IPS-18a (cell line): ENCODE measurements around the gene PPP2R2D.

Experiments used
- H3K27ac ChIP-seq: one replicate; pipeline ENCODE4 v1.5.1; 2013; ENCODE audit warnings: low read length
- H3K27me3 ChIP-seq: one replicate; pipeline ENCODE4 v1.6.1; 2013; ENCODE audit warnings: mild to moderate bottlenecking, low read length; ENCODE audit not compliant: control insufficient read depth, insufficient read depth
- H3K36me3 ChIP-seq: one replicate; pipeline ENCODE4 v1.6.1; 2013; ENCODE audit warnings: low read depth, low read length; ENCODE audit not compliant: control insufficient read depth
- H3K4me1 ChIP-seq: one replicate; pipeline ENCODE4 v1.6.1; 2013; ENCODE audit warnings: low read depth, low read length; ENCODE audit not compliant: control insufficient read depth
- H3K4me3 ChIP-seq: one replicate; pipeline ENCODE4 v1.5.1; 2013; ENCODE audit warnings: low read length
- H3K9ac ChIP-seq: one replicate; pipeline ENCODE4 v1.6.1; 2013; ENCODE audit warnings: mild to moderate bottlenecking, low read length, moderate library complexity
- H3K9me3 ChIP-seq: one replicate; pipeline ENCODE4 v1.6.1; 2013; ENCODE audit warnings: low read depth, low read length; ENCODE audit not compliant: control insufficient read depth

The PPP2R2D gene

DNA sequence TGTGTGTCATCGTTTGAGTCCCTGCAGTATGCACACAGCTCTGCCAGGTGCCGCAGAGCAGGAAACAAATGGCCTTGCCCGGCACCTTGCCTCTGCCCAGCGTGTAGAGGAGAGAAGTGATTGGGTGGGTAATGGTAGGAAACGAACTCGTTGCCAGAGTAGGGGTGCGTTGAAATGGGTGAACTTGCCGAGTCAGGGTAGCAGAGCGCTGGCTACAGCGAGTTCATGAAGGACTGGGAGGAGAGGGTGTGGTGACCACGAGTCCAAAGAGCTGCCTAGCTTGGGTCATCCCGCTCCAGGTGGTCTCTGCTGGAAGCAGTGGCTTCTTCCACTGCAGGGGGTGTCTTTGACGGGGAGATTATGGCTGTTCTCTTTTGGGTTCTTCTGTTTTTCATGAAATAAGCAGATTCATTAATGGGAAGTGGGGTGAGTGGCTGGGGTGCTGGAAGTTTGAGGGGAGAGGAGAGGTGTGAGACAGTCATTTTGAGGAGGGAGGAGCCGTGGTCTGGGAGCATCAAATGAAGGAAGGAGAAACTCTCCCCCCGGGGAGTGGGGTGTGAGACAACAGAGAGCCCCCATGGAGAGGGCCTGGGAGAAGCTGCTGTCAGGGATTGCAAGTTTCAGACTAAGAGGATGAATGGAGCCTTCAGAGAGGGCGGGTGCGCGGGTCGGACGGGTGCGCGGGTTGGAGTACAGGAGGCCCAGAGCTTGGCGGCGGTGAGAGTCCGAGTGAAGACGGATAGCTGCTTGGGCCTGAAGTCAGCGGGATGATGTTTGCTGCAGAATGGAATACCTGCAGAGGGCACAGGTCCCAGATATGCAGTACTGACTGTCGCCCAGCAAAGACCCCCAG lies 26.2 kb downstream of the PPP2R2D start:
- Histone ChIP-seq H3K27ac (no peak overlapping the region), H3K36me3 (no peaks in the 10 kb centered on the region), H3K27me3 (no peaks in the 10 kb centered on the region), H3K9ac (no peak overlapping the region), H3K4me1 (peaks cover 39% of the 10 kb centered on the region), H3K9me3 (no peaks in the 10 kb centered on the region), H3K4me3 (no peak overlapping the region)

DNA sequence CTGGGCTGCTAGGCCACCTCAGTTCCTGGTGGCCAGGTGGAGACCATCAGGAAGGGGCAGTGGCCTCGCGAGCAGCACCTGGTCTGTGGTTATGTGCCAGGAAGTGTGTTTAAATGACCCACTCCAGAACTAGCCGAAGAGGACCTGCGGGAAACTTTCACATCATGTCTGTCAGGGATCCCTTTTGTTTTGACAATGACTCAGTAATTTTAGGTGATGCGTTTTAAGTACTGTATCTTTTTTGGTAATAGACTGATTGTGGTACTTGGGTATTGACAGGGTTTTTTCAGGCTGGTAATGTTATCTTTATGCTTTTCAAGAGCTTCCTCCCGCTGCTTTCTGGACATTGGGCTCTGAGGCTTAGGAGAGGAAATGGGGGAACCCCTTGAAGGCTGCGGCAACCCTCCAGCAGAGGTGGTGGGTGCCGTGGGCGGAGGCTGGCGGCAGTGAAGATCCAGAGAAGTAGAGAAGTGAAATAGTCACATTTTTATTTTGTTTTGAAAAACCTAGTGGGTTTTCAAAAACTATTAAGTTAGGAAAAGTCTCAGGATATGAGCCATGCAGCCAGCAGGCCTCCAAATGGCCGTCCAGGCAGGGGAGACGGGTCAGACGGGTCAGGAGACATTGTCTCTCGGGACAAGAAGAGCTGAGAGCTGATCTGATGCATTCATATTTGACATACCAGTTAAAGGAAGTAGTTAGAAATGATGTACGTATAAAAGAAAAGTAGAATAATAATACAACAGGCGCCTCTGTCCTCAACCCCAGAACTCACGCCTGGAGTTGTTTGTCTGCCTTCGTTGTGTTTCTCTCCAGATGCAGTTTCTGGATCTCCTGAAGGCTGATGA lies 27.7 kb downstream of the PPP2R2D start:
- Histone ChIP-seq H3K27ac (no peak overlapping the region), H3K27me3 (no peaks in the 10 kb centered on the region)

DNA sequence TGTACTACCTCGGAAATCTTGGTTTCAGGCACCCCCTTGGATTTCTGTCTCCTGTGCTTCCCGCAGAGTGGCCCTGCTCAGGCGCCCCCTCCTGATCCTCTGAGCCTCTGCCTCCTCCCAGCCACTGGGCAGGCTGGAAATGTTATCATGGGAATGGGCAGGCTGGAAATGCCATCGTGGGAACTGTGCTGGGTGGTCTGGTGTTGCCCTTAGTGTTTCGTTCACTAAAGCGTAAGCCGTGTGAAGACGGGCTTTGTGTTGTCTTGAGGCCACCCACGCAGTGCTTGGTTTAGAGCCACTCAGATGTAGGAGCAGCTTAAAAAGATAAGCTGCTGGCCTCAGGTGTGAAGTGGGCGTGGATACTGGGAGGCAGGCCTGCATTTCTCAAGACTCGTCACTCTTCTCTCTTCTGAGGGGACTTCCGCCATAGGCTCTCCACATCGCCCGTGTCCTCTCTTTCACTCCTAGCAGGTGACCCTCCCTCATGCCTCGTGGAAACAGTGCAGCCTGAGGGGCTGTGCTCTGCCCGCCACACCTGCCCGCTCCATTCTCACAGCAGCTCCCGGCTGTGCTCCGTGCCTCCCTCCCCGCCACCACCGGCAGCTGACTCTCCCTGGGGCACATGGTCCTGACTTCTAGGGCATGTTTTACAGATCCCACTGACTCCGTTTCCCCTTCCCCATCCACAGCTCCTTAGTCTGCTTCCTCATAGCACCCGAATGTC lies 28.5 kb downstream of the PPP2R2D start:
- Histone ChIP-seq H3K4me1 (peaks cover 32% of the 10 kb centered on the region), H3K27ac (no peak overlapping the region), H3K9me3 (no peaks in the 10 kb centered on the region), H3K9ac (no peak overlapping the region), H3K4me3 (no peak overlapping the region), H3K36me3 (no peaks in the 10 kb centered on the region), H3K27me3 (no peaks in the 10 kb centered on the region)

More for the DNA sequence above, 27.7 kb downstream of the PPP2R2D start:
- no peak overlapping the region for H3K4me3 ChIP-seq
- peaks cover 32% of the 10 kb centered on the region for H3K4me1 ChIP-seq
- no peak overlapping the region for H3K9ac ChIP-seq
- no peaks in the 10 kb centered on the region for H3K36me3 ChIP-seq
- H3K9me3 ChIP-seq: no peaks in the 10 kb centered on the region

DNA sequence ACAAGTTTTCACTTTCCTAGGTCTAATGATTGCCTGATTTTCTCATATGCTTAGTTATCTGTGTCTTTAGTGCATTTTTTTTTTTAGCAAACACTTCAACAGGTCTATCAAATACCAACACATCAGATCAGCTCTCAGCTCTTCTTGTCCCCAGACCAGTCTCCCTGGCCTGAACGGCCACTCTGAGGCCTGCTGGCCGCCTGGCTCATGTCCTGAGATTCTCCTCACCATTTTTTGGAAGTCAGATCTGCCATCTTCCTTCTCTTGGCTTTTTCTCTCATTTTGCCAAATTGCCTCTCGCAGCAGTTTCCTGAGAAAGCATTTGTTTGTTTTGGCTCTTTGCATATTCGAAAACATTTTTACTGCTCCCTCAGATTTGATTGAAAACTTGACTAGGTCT lies 29.3 kb downstream of the PPP2R2D start:
- Histone ChIP-seq H3K9me3 (no peaks in the 10 kb centered on the region), H3K27me3 (no peaks in the 10 kb centered on the region), H3K27ac (no peak overlapping the region), H3K9ac (no peak overlapping the region), H3K4me3 (no peak overlapping the region), H3K4me1 (peaks cover 32% of the 10 kb centered on the region), H3K36me3 (peaks cover 2% of the 10 kb centered on the region)

DNA sequence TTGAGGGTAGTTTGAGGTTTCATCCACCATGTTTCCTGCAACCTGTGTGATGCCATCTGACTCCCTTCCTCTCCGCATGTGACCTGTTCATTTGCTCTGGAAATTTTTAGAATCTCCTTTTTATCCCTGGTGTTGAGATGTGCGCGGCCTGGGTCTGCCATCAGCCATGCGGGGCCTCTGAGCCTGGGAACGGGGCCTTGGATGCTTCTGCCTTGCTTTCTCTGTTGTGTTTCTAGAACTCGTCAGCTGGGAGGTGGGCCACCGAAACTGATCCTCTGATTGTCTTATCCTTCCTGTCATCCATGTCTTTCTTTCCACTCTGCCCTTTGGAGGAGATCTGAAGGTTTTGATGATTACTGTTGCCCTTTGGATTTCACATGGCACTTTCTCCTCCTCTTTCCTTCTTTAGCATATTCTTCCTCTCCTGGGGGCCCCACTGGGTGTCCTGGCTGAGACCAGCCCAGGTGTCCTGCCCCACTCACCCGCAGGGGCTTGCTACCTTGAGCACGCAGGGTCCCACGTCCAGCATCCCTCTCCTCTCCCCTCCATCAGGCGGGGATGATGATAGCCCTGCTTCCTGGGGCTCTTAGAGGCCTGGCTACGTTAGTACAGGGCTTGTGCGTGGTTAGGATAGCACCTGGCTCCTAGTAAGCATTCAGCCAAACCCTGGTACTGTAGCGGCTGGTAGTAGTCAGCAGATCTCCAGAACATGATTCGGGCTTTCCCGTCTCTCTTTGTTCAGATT lies 29.9 kb downstream of the PPP2R2D start:
- no peak overlapping the region for H3K9ac ChIP-seq

DNA sequence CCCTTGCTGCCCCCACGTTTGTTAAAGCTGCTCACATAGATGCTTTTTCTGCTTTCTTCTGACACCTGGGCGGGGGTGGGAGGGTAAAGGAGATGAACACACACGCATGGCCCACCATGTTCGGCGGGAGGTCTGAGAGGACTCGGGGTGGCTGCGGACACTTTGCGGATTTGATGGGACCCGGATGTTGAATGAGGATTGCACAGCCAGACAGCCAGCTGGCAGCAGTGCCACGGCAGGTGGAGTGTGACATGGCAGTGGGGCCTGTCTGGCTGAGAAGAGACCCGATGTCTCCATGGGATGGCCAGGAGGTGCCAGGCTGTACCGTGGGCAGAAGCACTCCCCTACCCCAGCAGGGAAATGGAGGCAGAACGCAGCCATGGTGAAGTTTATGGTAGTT lies 31.2 kb downstream of the PPP2R2D start:
- peaks cover 27% of the 10 kb centered on the region for H3K4me1 ChIP-seq
- H3K27ac ChIP-seq: no peak overlapping the region
- no peaks in the 10 kb centered on the region for H3K9me3 ChIP-seq
- no peak overlapping the region for H3K9ac ChIP-seq
- no peaks in the 10 kb centered on the region for H3K27me3 ChIP-seq
- H3K4me3 ChIP-seq: no peak overlapping the region
- H3K36me3 ChIP-seq: peaks cover 6% of the 10 kb centered on the region

More for the DNA sequence above, 29.9 kb downstream of the PPP2R2D start:
- no peaks in the 10 kb centered on the region for H3K27me3 ChIP-seq
- H3K4me3 ChIP-seq: no peak overlapping the region
- H3K9me3 ChIP-seq: no peaks in the 10 kb centered on the region
- H3K27ac ChIP-seq: no peak overlapping the region
- H3K4me1 ChIP-seq: peaks cover 28% of the 10 kb centered on the region
- peaks cover 6% of the 10 kb centered on the region for H3K36me3 ChIP-seq

DNA sequence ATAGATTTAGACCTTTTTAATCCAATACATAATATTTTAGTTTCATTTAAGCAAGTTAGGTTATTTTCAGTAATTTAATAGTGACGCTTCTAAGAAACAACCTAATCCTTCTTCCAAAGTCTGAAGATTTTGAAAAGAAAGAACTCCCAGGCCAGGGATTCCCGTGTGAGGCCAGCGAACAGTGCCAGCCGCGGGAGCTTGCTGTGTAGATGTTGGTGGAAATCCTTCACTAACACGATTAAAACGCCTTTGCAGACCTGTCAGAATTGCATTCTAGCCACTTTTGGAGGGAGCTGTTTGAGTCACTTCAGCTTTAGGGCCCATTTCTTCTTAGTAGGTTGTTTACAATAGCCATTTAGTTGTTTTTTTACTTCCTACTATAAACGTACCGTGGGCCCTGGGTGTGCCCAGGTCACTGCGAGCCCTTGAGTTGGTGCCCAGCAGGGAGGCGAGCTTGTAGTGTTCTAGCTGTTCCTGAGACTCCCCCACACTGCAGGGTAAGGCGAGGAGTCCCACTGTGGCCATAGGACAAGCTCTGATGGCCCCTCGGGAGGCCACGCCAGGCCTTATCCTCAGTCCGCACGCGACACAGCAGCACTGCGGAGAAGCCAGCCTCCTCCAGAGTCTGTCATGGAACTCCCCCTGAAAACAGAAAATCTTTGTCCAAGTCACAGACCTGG lies 32.3 kb downstream of the PPP2R2D start:
- Histone ChIP-seq H3K27me3 (no peaks in the 10 kb centered on the region), H3K9me3 (no peaks in the 10 kb centered on the region), H3K9ac (no peak overlapping the region), H3K4me1 (peaks cover 26% of the 10 kb centered on the region), H3K27ac (no peak overlapping the region), H3K4me3 (no peak overlapping the region), H3K36me3 (peaks cover 9% of the 10 kb centered on the region)

DNA sequence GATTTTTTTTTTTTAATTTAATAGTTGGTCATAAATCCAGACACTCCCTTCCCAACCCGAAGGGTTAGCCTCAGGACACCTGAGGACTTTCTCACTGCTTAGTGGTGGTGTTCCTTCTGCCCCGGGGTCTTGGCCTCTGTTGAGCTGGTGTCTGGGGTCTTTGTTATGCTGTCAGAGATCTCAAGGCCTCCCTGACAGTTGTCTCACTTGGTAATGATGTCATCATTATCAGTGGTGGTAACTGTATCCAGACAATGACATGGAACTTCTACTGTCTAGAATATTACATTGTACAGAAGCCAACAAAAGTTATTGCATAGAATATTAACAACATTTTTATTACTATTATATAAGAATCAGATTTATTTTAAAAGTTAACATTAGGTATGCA lies 32.9 kb downstream of the PPP2R2D start:
- no peak overlapping the region for H3K9ac ChIP-seq
- no peaks in the 10 kb centered on the region for H3K27me3 ChIP-seq
- no peaks in the 10 kb centered on the region for H3K9me3 ChIP-seq
- no peak overlapping the region for H3K27ac ChIP-seq
- H3K4me3 ChIP-seq: no peak overlapping the region
- H3K4me1 ChIP-seq: peaks cover 20% of the 10 kb centered on the region
- H3K36me3 ChIP-seq: peaks cover 9% of the 10 kb centered on the region

DNA sequence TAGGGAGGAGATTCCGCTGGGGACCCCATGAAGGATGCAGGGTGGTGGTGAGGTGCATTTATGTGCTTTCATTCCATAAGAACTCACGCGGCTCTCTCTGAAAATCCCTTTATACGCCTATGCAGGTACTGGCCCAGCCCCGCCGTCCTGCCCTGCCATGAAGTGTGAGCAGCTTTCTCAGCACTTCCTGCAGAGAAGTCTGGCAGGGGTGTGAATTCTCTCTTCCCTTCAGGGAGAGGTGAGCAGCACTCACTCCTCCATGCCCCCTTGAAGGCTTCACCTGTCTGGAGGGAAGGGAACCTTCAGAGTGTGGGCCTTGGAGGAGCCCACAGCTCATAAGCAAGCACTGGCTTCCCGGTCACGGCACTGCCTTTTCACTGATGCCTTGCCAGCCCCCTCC lies 34.0 kb downstream of the PPP2R2D start:
- Histone ChIP-seq H3K36me3 (peaks cover 12% of the 10 kb centered on the region), H3K9me3 (no peaks in the 10 kb centered on the region), H3K9ac (no peak overlapping the region), H3K27me3 (no peaks in the 10 kb centered on the region), H3K4me1 (peaks cover 12% of the 10 kb centered on the region), H3K4me3 (no peak overlapping the region), H3K27ac (no peak overlapping the region)

DNA sequence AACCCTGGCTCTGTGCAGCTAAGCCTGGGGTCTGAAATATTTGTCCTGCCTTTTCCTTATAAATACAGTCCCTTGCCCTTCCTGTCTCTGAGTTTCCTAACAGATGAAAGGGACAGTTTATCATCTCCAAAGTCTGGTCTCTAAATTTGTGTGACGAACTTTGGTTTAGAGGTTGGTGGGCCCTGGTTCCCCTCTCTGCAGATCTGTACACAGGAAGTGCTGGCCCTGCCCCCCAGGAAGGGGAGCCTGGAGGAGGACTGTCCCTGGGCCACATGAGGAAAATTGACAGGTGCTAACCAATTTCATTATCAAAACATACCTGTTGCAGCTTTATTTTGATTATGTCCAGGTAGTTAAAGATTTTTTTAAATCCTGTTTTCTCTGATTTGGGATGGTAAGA lies 34.5 kb downstream of the PPP2R2D start:
- no peak overlapping the region for H3K4me3 ChIP-seq
- H3K9ac ChIP-seq: no peak overlapping the region
- H3K27me3 ChIP-seq: no peaks in the 10 kb centered on the region
- no peak overlapping the region for H3K27ac ChIP-seq
- peaks cover 7% of the 10 kb centered on the region for H3K4me1 ChIP-seq
- H3K36me3 ChIP-seq: peaks cover 17% of the 10 kb centered on the region
- no peaks in the 10 kb centered on the region for H3K9me3 ChIP-seq
